Measurements from ENCODE around the gene WNT7A.

WNT7A gene

DNA sequence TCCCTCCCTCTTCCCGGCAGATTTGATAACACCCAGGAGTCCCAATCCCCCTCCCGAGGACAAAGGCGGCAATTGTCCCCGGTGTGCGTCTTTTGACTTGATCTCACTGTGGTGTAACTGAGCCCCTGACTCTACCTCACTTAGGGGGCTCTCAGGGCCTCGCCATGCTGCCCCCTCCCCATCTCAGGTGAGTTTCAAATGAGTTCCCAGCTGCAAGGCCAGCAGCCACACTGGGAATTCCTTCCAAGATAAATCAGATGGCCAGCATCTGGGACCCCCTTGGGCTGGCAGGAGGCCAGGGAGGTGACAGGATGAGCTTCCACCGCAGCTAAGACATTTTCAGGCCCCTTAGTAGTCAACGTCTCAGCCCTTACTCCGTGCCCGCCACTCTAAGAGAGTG lies 35.0 kb downstream of the WNT7A start:
- FAIRE-seq = no peak

GRCh38 chr3:13844286-13844685 lies 35.6 kb downstream of the WNT7A start:
- FAIRE-seq = no peak

DNA sequence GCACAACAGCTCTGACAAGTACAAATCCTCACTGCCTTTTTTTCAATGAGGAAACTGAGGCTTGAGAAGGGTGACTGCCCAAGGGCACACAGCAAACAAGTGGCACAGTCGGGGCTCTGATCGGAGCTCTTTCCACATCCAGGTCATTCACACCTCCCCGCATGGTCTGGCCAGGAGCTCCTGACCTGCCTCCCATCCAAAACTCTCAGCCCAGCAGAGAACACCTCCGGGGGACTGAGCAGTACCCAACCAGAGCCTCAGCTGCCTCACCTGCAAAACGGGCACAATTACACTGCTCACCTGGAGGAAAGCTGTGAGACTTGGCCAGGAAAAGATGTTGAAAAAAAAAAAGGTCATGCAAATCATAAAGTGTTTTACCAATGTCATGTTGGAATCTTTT lies 36.5 kb downstream of the WNT7A start:
- FAIRE-seq = no peak

GRCh38 chr3:13842226-13842625 lies 37.6 kb downstream of the WNT7A start:
- no peak for FAIRE-seq

DNA sequence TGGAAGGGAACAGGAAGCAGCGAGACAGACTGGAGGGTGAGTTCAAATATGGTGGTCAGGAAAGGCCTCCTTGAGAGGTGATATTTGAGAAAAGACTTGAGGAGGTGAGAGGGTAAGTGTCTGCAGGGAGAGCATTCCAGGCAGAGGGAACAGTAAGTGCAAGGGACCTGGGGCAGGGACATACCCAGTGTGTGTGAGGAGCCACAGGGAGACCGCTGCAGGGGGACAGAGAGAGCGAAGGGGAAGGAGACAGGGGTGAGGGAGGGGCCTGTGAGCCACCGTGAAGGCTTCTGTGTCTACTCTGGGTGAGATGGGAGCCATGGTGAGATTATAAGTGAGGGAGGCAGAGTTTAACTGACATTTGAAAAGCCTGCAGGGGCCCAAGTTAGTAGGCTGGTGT lies 38.0 kb downstream of the WNT7A start:
- no peak for FAIRE-seq

DNA sequence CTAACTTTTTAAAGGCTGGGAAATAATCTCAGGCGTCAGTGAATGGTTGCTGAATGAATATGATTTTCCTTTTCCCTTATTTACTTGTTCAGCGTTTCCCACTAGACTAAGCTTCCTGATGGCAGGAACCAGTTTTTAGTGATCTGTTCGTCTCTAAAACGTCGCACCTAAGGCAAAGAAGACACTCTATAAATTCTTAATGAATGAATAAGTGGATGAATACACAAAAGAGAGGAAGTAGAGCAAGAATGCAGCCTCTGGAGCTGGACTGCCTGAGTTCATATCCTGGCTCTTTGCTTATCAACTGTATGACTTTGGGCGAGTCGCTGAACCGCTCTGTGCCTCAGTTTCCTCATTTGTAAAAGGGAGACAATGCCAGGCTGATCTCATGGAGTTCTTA lies 38.7 kb downstream of the WNT7A start:
- no peak for FAIRE-seq

DNA sequence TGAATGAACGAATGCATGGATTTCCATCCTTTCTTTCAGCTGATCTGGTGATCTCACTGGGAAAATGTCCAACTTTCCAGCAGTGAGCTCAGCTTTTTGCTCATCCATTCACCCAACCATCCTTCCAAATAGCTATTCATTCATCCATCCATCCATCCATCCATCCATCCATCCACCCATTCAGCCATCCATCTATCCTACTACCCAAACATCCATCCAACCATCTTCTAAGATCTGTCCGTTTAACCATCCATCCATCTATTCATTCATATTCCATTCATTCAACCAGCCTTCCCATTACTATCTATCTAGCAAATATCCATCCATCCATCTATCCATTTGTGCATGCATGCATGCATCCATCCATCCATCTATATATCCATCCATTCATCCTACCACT lies 39.4 kb downstream of the WNT7A start:
- no peak for FAIRE-seq

GRCh38 chr3:13839726-13840340 lies 40.0 kb downstream of the WNT7A start:
- no peak for FAIRE-seq

DNA sequence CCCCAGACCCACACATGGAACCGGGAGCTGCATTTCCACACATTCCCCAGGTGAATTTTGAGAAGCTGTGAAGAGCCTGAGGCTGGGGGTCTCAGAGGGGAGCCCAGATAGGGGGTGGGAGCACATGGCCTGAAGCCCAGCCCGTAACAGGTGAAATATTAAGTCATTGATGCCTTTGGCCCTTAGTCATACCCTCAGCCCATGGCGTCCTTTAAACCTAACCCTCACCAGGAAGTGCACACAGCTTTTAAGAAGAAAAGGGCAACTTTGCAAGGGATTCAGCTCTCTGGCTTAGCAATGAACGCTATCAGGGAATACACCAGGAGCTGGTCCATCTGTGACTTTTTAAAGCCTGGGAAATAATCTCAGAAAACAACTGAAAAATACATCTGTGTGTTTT lies 40.6 kb downstream of the WNT7A start:
- FAIRE-seq = no peak

GRCh38 chr3:13838421-13838820 lies 41.5 kb downstream of the WNT7A start:
- no peak for FAIRE-seq

DNA sequence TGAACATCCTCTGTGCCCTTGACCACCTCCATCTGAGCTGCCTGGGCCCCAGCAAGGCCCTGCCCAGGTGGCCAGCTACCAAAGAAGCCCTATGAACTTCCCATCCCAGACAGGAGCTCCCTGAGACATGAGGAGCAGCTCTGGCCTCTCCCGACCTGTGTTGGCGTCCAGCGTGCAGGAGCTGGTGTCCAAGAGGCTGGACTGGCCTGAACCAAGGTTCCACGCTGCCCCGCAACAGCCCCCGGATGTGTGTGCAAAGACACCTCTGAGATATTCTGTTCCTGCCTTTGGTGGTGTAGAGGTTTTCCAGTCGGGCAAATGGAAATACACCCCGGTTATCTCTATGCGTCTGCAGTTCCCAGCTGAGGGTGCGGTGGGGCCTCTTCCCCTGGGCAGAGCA lies 42.1 kb downstream of the WNT7A start:
- FAIRE-seq = no peak

- FAIRE-seq = no peak
These were observed 42.9 kb downstream of the WNT7A start for GRCh38 chr3:13836658-13837587.

DNA sequence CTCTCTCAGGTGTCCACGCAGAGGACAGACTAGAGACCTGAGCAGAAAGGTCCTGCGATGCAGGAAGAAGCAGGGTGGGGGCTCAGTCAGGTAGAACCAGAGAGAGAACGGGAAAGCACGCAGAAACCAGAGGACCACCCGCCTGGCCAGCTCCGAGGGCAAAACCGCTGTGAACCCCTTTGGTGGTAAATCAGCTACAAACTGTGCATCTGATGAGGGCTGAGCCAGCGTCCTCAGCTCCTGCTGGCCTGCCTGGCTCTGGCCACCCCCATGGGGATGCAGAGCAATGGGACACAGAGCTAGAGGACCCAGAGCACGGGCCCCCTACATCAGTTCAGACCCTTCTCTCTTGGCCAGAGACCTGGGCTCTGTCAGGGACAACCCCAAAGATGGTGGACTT lies 44.6 kb downstream of the WNT7A start:
- no peak for FAIRE-seq

GRCh38 chr3:13834258-13835035 lies 45.4 kb downstream of the WNT7A start:
- no peak for FAIRE-seq

- no peak for FAIRE-seq
These were observed 46.2 kb downstream of the WNT7A start for GRCh38 chr3:13833506-13834257.

GRCh38 chr3:13832130-13832529 lies 47.7 kb downstream of the WNT7A start:
- FAIRE-seq = no peak

- FAIRE-seq = no peak
These were observed 48.4 kb downstream of the WNT7A start for GRCh38 chr3:13831386-13831996.

DNA sequence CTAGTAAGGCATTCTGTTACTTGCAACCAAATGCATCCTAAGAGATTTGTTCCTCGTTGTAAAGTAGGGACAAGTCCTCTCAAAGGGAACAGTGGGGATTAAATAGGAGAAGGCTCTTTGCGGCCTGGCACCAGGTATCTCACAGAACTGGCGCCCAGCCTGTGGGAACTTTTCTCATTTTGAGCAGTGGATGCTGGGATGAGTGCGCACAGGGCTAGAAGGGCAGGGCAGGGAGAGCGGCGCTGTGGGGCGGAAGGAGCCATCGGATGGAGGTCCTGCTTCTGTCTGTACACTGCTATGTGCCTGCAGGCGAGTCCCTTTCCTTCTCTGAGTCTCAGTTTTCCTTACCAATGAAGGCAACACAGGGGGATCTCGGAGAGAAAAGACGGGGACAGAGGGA lies 50.6 kb downstream of the WNT7A start:
- no peak for FAIRE-seq

GRCh38 chr3:13828501-13829265 lies 51.2 kb downstream of the WNT7A start:
- no peak for FAIRE-seq

GRCh38 chr3:13827699-13828098 lies 52.2 kb downstream of the WNT7A start:
- no peak for FAIRE-seq

- no peak for FAIRE-seq
These were observed 52.6 kb downstream of the WNT7A start for GRCh38 chr3:13827256-13827655.

DNA sequence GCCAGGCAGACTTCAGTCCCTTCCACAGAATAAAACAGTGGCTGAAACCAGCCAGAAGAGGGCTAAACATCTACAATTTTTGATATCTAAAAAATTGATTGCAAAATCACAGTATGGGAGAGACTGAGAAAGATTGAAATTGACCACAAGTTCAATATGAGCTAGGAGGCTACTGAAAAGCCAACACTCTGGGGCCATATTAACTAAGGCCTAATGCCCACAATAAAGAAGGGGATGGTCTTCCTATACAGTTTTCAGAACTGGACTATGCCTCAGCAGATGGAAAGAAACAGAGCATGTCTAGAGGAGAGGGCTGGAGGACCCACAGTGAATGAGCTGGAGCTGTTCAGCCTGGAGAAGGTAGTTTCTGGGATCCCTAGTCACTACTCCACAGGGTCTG lies 53.2 kb downstream of the WNT7A start:
- no peak for FAIRE-seq
